Lower leg skin (tissue), 3 donors: ENCODE results near the gene BLOC1S6.

Source experiments
- CTCF ChIP-seq, 3 donors: fragments of 450-650 bp; IDR thresholded peaks; one replicate each; pipeline ENCODE4 v1.5.1; 2016; ENCODE audit warnings: antibody characterized with exemption in 3 of 3, mild to moderate bottlenecking in 3 of 3, moderate library complexity in 2 of 3
- POLR2A ChIP-seq, 2 donors: fragments of 450-650 bp; IDR thresholded peaks; one replicate each; pipeline ENCODE4 v1.6.1; 2016 to 2017; ENCODE audit warnings: antibody characterized with exemption in 2 of 2, mild to moderate bottlenecking in 1 of 2, moderate library complexity in 1 of 2

- no peak for TF ChIP-seq CTCF (IDR thresholded peaks at IDR 0.05)
- TF ChIP-seq POLR2A (IDR thresholded peaks at IDR 0.05) = no peak
Observed at GRCh38 chr15:45587095-45587862, at the start of gene BLOC1S6.
